ENCODE data around the gene PLSCR1. TPM values are rescaled to one million over a fixed set of nuclear protein-coding genes. Genes with fewer than 3 reads are reported as not detected.

The PLSCR1 gene
- polyA plus RNA-seq, 3 donors, result 103 to 221 (median 127) TPM

- H3K4me3 ChIP-seq (replicated peaks in 1 of 3; ENCODE audit: low read depth in 2 of 3, low read length in 3 of 3), result no peak overlapping the region
- H3K4me1 Mint-ChIP-seq, result peaks cover 4% of the 10 kb centered on the region
- intact Hi-C loops (cut with micrococcal nuclease), result no loop called here
- no peak overlapping the region for H2AFZ ChIP-seq (ENCODE audit: insufficient read depth, low read depth, low read length, poor library complexity, severe bottlenecking)
- no peak for DNase-seq
- H3K36me3 ChIP-seq (replicated peaks in 1 of 2; ENCODE audit: control insufficient read depth in 1 of 2, insufficient read depth in 2 of 2, low read length in 2 of 2), result no peaks in the 10 kb centered on the region
- H3K36me3 Mint-ChIP-seq, result no peaks in the 10 kb centered on the region
- no peak overlapping the region for H3K4me3 Mint-ChIP-seq
- H3K9me3 ChIP-seq (replicated peaks in 1 of 2; ENCODE audit: control insufficient read depth in 1 of 2, insufficient read depth in 1 of 2, low read length in 2 of 2), result peaks cover 0 to 8% of the 10 kb centered on the region in 2 donors
- TF ChIP-seq, protein P1, sequence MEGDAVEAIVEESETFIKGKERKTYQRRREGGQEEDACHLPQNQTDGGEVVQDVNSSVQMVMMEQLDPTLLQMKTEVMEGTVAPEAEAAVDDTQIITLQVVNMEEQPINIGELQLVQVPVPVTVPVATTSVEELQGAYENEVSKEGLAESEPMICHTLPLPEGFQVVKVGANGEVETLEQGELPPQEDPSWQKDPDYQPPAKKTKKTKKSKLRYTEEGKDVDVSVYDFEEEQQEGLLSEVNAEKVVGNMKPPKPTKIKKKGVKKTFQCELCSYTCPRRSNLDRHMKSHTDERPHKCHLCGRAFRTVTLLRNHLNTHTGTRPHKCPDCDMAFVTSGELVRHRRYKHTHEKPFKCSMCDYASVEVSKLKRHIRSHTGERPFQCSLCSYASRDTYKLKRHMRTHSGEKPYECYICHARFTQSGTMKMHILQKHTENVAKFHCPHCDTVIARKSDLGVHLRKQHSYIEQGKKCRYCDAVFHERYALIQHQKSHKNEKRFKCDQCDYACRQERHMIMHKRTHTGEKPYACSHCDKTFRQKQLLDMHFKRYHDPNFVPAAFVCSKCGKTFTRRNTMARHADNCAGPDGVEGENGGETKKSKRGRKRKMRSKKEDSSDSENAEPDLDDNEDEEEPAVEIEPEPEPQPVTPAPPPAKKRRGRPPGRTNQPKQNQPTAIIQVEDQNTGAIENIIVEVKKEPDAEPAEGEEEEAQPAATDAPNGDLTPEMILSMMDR (IDR thresholded peaks at IDR 0.05), result no peak
- no peak overlapping the region for H3K9ac ChIP-seq (ENCODE audit: insufficient read depth, low read length, poor library complexity, severe bottlenecking)
- no peak overlapping the region for H3K27ac Mint-ChIP-seq
- H3K4me1 ChIP-seq (ENCODE audit: control insufficient read depth in 1 of 2, insufficient read depth in 2 of 2, low read length in 2 of 2), result no peaks in the 10 kb centered on the region
- H3K27ac ChIP-seq (ENCODE audit: low read depth in 1 of 2, low read length in 2 of 2), result no peak overlapping the region
- WGBS (ENCODE audit: insufficient coverage), result no CpG with 5 or more reads among the region's 1 CpG
- no peaks in the 10 kb centered on the region for H3K79me2 ChIP-seq (ENCODE audit: insufficient read depth, low read length)
- peaks cover 0 to 2% (median 0%) of the 10 kb centered on the region in 3 donors for H3K27me3 Mint-ChIP-seq (ENCODE audit: low read depth in 3 of 3)
- no peak overlapping the region for H3K4me2 ChIP-seq (replicated peaks; ENCODE audit: extremely low read depth, low read length, poor library complexity, severe bottlenecking)
- H4K20me1 ChIP-seq (ENCODE audit: insufficient read depth, low read length), result no peaks in the 10 kb centered on the region
- no peaks in the 10 kb centered on the region for H3K27me3 ChIP-seq (ENCODE audit: control insufficient read depth in 2 of 2, insufficient read depth in 2 of 2, low read length in 2 of 2)
- peaks cover 5 to 12% (median 8%) of the 10 kb centered on the region in 7 donors for H3K9me3 Mint-ChIP-seq
Observed at GRCh38 chr3:146496726-146497125, 47.7 kb downstream of the PLSCR1 start.

- TF ChIP-seq, protein P1 (IDR thresholded peaks at IDR 0.05), result no peak
- Mint-ChIP-seq H3K4me3 (no peak overlapping the region), H3K27ac (no peak overlapping the region)
Observed at GRCh38 chr3:146496251-146496650, 48.2 kb downstream of the PLSCR1 start.

More at GRCh38 chr3:146496251-146496650, 48.2 kb downstream of the PLSCR1 start:
- H3K4me1 Mint-ChIP-seq, result peaks cover 4% of the 10 kb centered on the region
- H2AFZ ChIP-seq (ENCODE audit: insufficient read depth, low read depth, low read length, poor library complexity, severe bottlenecking), result no peak overlapping the region
- H3K9me3 ChIP-seq (replicated peaks in 1 of 2; ENCODE audit: control insufficient read depth in 1 of 2, insufficient read depth in 1 of 2, low read length in 2 of 2), result peaks cover 0 to 8% of the 10 kb centered on the region in 2 donors
- no peaks in the 10 kb centered on the region for H3K27me3 ChIP-seq (ENCODE audit: control insufficient read depth in 2 of 2, insufficient read depth in 2 of 2, low read length in 2 of 2)
- H3K36me3 ChIP-seq (replicated peaks in 1 of 2; ENCODE audit: control insufficient read depth in 1 of 2, insufficient read depth in 2 of 2, low read length in 2 of 2), result no peaks in the 10 kb centered on the region
- H3K27me3 Mint-ChIP-seq (ENCODE audit: low read depth in 3 of 3), result peaks cover 0 to 2% (median 0%) of the 10 kb centered on the region in 3 donors
- H4K20me1 ChIP-seq (ENCODE audit: insufficient read depth, low read length), result no peaks in the 10 kb centered on the region
- peaks cover 6 to 12% (median 8%) of the 10 kb centered on the region in 7 donors for H3K9me3 Mint-ChIP-seq
- no peak overlapping the region for H3K4me2 ChIP-seq (replicated peaks; ENCODE audit: extremely low read depth, low read length, poor library complexity, severe bottlenecking)
- no CpG with 5 or more reads among the region's 1 CpG for WGBS (ENCODE audit: insufficient coverage)
- H3K79me2 ChIP-seq (ENCODE audit: insufficient read depth, low read length), result no peaks in the 10 kb centered on the region
- H3K4me1 ChIP-seq (ENCODE audit: control insufficient read depth in 1 of 2, insufficient read depth in 2 of 2, low read length in 2 of 2), result no peaks in the 10 kb centered on the region
- no peak overlapping the region for H3K4me3 ChIP-seq (replicated peaks in 1 of 3; ENCODE audit: low read depth in 2 of 3, low read length in 3 of 3)
- H3K27ac ChIP-seq (ENCODE audit: low read depth in 1 of 2, low read length in 2 of 2), result no peak overlapping the region
- no peak for DNase-seq
- H3K36me3 Mint-ChIP-seq, result no peaks in the 10 kb centered on the region
- H3K9ac ChIP-seq (ENCODE audit: insufficient read depth, low read length, poor library complexity, severe bottlenecking), result no peak overlapping the region
- intact Hi-C loops (cut with micrococcal nuclease), result no loop called here
